CD4-positive, alpha-beta T cell (primary cell): ENCODE measurements around the gene SPIRE2. TPM values are rescaled to one million over a fixed set of nuclear protein-coding genes. Genes with fewer than 3 reads are reported as not detected.
"Not testable (repeated sequence)": the region's sequence is repeated elsewhere in the genome, so short reads cannot be mapped to it uniquely, and the experiment has no call there.

ENCODE experiments used
- ATAC-seq: fragments of 200-7000 bp; cut with Tn5 transposase; one replicate; pipeline ENCODE4 v1.10.0; 2022; ENCODE audit warnings: mild to moderate bottlenecking; ENCODE audit not compliant: poor library complexity
- CTCF ChIA-PET: fragments of 350-600 bp; sonication (Branson Sonifier 250); formaldehyde crosslinking; loops from one replicate; lab custom pipeline; 2021; ENCODE audit warnings: antibody characterized with exemption, inconsistent platforms; lab: Charles Lee
- POLR2A ChIA-PET: fragments of 350-600 bp; sonication (Branson Sonifier 250); formaldehyde crosslinking; loops from one replicate; lab custom pipeline; 2021; ENCODE audit warnings: antibody characterized with exemption, inconsistent platforms; lab: Charles Lee
- DNase-seq, 14 experiments: peaks; one replicate each; pipeline ENCODE4 v3.0.0-alpha.2; 2013 to 2020; ENCODE audit warnings: mixed read lengths in 2 of 14
- H3K27ac ChIP-seq, 2 donors: one replicate each; pipeline versions ENCODE4 v1.5.1 to v1.7.0; 2013; ENCODE audit warnings: low read length in 2 of 2, low read depth in 1 of 2, mild to moderate bottlenecking in 1 of 2
- H3K27me3 ChIP-seq, 2 experiments: 1 replicate in 1 of 2; 2 replicates in 1 of 2; pipeline versions ENCODE4 v1.6.1 to v1.7.0; 2013; ENCODE audit warnings: low read length in 2 of 2, control low read depth in 1 of 2, mild to moderate bottlenecking in 1 of 2, moderate library complexity in 1 of 2; ENCODE audit not compliant: insufficient read depth in 2 of 2, control insufficient read depth in 1 of 2
- H3K36me3 ChIP-seq: one replicate; pipeline ENCODE4 v1.6.1; 2013; ENCODE audit warnings: low read length, control low read depth; ENCODE audit not compliant: insufficient read depth
- H3K4me1 ChIP-seq: one replicate; pipeline ENCODE4 v1.6.1; 2013; ENCODE audit warnings: low read length, control low read depth; ENCODE audit not compliant: insufficient read depth
- H3K4me3 ChIP-seq: one replicate; pipeline ENCODE4 v1.5.1; 2013; ENCODE audit warnings: mild to moderate bottlenecking, low read length, moderate library complexity
- H3K9me3 ChIP-seq, 2 experiments: 1 replicate in 1 of 2; 2 replicates in 1 of 2; pipeline versions ENCODE4 v1.6.1 to v1.7.0; 2013; ENCODE audit warnings: low read length in 2 of 2, mild to moderate bottlenecking in 2 of 2, control low read depth in 1 of 2, moderate library complexity in 1 of 2; ENCODE audit not compliant: control insufficient read depth in 1 of 2, insufficient read depth in 1 of 2
- H3K27ac Mint-ChIP-seq: one replicate; pipeline ENCODE4 v1.8.0; 2020; ENCODE audit warnings: mixed read lengths
- H3K27me3 Mint-ChIP-seq: one replicate; pipeline ENCODE4 v1.8.0; 2021; ENCODE audit warnings: mixed read lengths
- H3K36me3 Mint-ChIP-seq: one replicate; pipeline ENCODE4 v1.8.0; 2021; ENCODE audit warnings: low read depth, mixed read lengths
- H3K4me1 Mint-ChIP-seq: one replicate; pipeline ENCODE4 v1.8.0; 2021; ENCODE audit warnings: low read depth, mixed read lengths
- H3K4me3 Mint-ChIP-seq: one replicate; pipeline ENCODE4 v1.8.0; 2020; ENCODE audit warnings: mild to moderate bottlenecking, mixed read lengths
- H3K9me3 Mint-ChIP-seq: one replicate; pipeline ENCODE4 v1.8.0; 2020; ENCODE audit warnings: mixed read lengths
- intact Hi-C, 2 experiments: fragments of 100-400 bp; cut with DNase I in 1 of 2; cut with micrococcal nuclease in 1 of 2; formaldehyde crosslinking; loops; one replicate each; pipeline versions ENCODE4 v1.15.1 to v1.9.0; 2023 to 2025; cut with DNase I, micrococcal nuclease
- total RNA-seq, 174 experiments: library from RNA in 2 of 174; stranded (reverse) in 2 of 174; gene quantifications; one replicate each; pipeline ENCODE4 v1.2.3 and lab custom pipeline; 2021 to 2026
- TF ChIP-seq, protein P1 (sequence below): fragments of 200-600 bp; IDR thresholded peaks from one replicate; pipeline ENCODE4 v1.8.0; 2022; ENCODE audit warnings: antibody characterized with exemption, mild to moderate bottlenecking

The SPIRE2 gene
- total RNA-seq, 2 experiments from 2014 or later: 1.1 TPM

DNA sequence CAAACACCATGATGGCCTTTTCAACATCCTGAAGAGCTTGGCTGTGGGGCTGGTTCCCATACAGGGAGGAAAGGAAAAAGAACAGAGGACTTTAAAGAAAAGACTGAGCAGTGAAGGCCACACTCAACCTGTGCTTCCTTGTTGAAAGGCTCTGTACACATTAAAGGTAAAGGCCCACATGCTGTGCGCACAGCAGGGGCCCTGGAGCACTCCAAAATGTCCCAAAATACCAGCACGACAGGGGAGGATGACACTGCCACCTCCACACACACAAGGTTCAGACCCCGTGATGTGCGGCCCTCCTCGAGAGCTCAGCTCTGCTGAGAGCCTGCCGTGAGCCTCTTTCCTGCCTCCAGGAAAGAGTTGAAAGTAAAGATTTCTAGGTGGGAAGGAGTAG, 48.4 kb upstream of the SPIRE2 start:
- no peaks in the 10 kb centered on the region for H3K27me3 ChIP-seq
- no peaks in the 10 kb centered on the region for H3K9me3 ChIP-seq
- H3K4me3 Mint-ChIP-seq: no peak overlapping the region
- H3K27me3 Mint-ChIP-seq: no peaks in the 10 kb centered on the region
- DNase-seq (no peak), ATAC-seq (no peak)
- no peaks in the 10 kb centered on the region for H3K36me3 ChIP-seq
- H3K9me3 Mint-ChIP-seq: no peaks in the 10 kb centered on the region
- ChIA-PET CTCF (no interaction called here), POLR2A (no interaction called here)
- H3K4me3 ChIP-seq: no peak overlapping the region
- H3K4me1 ChIP-seq: peaks cover 11% of the 10 kb centered on the region
- peaks cover 13% of the 10 kb centered on the region for H3K4me1 Mint-ChIP-seq
- H3K27ac Mint-ChIP-seq: no peak overlapping the region
- intact Hi-C loops: loop anchor here in 1 of 2 experiments (5.0 kb wide), 1 partner anchor 33 kb away; no protein-coding TSS in a partner anchor
- TF ChIP-seq, protein P1, sequence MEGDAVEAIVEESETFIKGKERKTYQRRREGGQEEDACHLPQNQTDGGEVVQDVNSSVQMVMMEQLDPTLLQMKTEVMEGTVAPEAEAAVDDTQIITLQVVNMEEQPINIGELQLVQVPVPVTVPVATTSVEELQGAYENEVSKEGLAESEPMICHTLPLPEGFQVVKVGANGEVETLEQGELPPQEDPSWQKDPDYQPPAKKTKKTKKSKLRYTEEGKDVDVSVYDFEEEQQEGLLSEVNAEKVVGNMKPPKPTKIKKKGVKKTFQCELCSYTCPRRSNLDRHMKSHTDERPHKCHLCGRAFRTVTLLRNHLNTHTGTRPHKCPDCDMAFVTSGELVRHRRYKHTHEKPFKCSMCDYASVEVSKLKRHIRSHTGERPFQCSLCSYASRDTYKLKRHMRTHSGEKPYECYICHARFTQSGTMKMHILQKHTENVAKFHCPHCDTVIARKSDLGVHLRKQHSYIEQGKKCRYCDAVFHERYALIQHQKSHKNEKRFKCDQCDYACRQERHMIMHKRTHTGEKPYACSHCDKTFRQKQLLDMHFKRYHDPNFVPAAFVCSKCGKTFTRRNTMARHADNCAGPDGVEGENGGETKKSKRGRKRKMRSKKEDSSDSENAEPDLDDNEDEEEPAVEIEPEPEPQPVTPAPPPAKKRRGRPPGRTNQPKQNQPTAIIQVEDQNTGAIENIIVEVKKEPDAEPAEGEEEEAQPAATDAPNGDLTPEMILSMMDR: no peak
- no peak overlapping the region for H3K27ac ChIP-seq
- H3K36me3 Mint-ChIP-seq: no peaks in the 10 kb centered on the region

DNA sequence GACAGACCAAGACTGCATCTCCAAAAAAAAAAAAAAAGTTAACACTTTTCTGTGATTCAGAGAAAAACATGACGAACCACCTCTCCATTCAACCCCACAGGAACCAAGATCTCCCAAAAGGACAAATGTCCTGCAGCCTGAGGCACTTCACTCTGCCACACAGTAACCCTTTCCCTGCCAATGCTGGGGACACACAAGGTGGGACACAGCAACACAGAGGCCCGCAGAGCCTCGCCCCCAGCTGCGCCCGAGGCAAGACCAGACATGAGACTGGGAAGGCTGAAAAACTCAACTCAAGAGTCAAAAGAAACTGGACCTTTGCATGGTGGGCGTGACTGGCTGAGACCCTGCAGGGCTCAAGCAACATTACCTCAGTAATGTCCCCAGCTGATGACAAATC, 45.8 kb upstream of the SPIRE2 start:
- Mint-ChIP-seq H3K27ac (peak overlapping the region; percentile 52), H3K4me1 (peaks cover 31% of the 10 kb centered on the region), H3K27me3 (no peaks in the 10 kb centered on the region), H3K4me3 (no peak overlapping the region), H3K9me3 (no peaks in the 10 kb centered on the region), H3K36me3 (no peaks in the 10 kb centered on the region)
- no peaks in the 10 kb centered on the region for H3K27me3 ChIP-seq
- CTCF ChIA-PET: interaction anchor here (0.6 kb wide), 1 partner anchor 91 kb away, joined by 4 read pairs; the partner anchor contains the start of gene TCF25
- ATAC-seq: no peak
- intact Hi-C loops: loop anchor here in 1 of 2 experiments (5.0 kb wide), 1 partner anchor 35 kb away; no protein-coding TSS in a partner anchor
- DNase-seq: no peak
- no peaks in the 10 kb centered on the region for H3K36me3 ChIP-seq
- no peak overlapping the region for H3K27ac ChIP-seq
- POLR2A ChIA-PET: no interaction called here
- H3K4me3 ChIP-seq: no peak overlapping the region
- no peaks in the 10 kb centered on the region for H3K9me3 ChIP-seq
- TF ChIP-seq, protein P1: no peak
- H3K4me1 ChIP-seq: peaks cover 36% of the 10 kb centered on the region

DNA sequence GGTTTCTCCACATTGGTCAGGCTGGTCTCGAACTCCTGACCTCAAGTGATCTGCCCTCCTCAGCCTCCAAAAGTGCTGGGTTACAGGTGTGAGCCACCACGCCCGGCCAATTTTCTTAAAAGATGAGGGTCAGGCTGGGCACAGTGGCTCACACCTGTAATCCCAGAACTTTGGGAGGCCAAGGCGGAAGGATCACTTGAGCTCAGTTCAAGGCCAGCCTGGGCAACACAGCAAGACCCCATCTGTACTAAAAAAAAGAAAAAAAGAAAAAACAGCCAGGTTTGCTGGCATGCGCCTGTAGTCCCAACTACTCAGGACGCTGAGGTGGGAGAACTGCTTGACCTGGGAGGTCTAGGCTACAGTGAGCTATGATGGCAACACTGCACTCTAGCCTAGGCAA, 44.3 kb upstream of the SPIRE2 start:
- H3K27me3 ChIP-seq, CTCF ChIA-PET, H3K4me3 ChIP-seq, H3K27me3 Mint-ChIP-seq, H3K27ac ChIP-seq, H3K36me3 Mint-ChIP-seq, ATAC-seq, DNase-seq, H3K36me3 ChIP-seq, H3K9me3 Mint-ChIP-seq, H3K9me3 ChIP-seq: not testable (repeated sequence)
- peaks cover 31% of the 10 kb centered on the region for H3K4me1 Mint-ChIP-seq
- intact Hi-C loops: loop anchor here (2.0 to 5.0 kb wide), 2 partner anchors 37 to 83 kb away; partner anchors contain the start of gene SPATA2L (in 1 of the 2)
- H3K4me1 ChIP-seq: peaks cover 37% of the 10 kb centered on the region
- peak overlapping the region; percentile 69 for H3K27ac Mint-ChIP-seq
- POLR2A ChIA-PET: interaction anchor here (0.6 to 2.3 kb wide), 4 partner anchors 36 to 91 kb away, joined by 3 to 8 read pairs (median 4); partner anchors contain the start of gene TCF25
- H3K4me3 Mint-ChIP-seq: peak overlapping the region; percentile 11
